Measurements from ENCODE around the gene VTI1A.

- no peak for TF ChIP-seq EZH2 (IDR thresholded peaks at IDR 0.05; ENCODE audit: borderline replicate concordance)
- TF ChIP-seq, protein P1, sequence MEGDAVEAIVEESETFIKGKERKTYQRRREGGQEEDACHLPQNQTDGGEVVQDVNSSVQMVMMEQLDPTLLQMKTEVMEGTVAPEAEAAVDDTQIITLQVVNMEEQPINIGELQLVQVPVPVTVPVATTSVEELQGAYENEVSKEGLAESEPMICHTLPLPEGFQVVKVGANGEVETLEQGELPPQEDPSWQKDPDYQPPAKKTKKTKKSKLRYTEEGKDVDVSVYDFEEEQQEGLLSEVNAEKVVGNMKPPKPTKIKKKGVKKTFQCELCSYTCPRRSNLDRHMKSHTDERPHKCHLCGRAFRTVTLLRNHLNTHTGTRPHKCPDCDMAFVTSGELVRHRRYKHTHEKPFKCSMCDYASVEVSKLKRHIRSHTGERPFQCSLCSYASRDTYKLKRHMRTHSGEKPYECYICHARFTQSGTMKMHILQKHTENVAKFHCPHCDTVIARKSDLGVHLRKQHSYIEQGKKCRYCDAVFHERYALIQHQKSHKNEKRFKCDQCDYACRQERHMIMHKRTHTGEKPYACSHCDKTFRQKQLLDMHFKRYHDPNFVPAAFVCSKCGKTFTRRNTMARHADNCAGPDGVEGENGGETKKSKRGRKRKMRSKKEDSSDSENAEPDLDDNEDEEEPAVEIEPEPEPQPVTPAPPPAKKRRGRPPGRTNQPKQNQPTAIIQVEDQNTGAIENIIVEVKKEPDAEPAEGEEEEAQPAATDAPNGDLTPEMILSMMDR (IDR thresholded peaks at IDR 0.05; ENCODE audit: poor library complexity), result no peak
These were observed 354.0 kb downstream of the VTI1A start for GRCh38 chr10:112801004-112801403.
